Cardiac muscle cell (in vitro differentiated cells and primary cell): Measurements from ENCODE around the gene SCN7A. TPM values are rescaled to one million over a fixed set of nuclear protein-coding genes. Genes with fewer than 3 reads are reported as not detected.

Experiments
- DNase-seq, 2 donors: peaks; one replicate each; pipeline versions ENCODE4 v3.0.0 to v3.0.0-alpha.2; 2010 to 2017; ENCODE audit warnings: low read depth in 1 of 2, low spot score in 1 of 2
- H3K27ac ChIP-seq: fragments of 200-600 bp; sonication (generic); 2 replicates; pipeline ENCODE4 v1.5.1; 2016
- H3K27me3 ChIP-seq: fragments of 200-600 bp; sonication (generic); 2 replicates; pipeline ENCODE4 v1.6.0; 2016; ENCODE audit warnings: control low read depth
- H3K36me3 ChIP-seq: fragments of 200-600 bp; sonication (generic); 2 replicates; pipeline ENCODE4 v1.5.1; 2016; ENCODE audit warnings: control low read depth
- H3K4me1 ChIP-seq: fragments of 200-600 bp; sonication (generic); 2 replicates; pipeline ENCODE4 v1.8.1; 2017; ENCODE audit warnings: low read depth, mild to moderate bottlenecking, mixed run types
- H3K4me3 ChIP-seq: fragments of 200-600 bp; sonication (generic); 2 replicates; pipeline ENCODE4 v1.5.1; 2016; ENCODE audit warnings: mild to moderate bottlenecking
- H3K9me3 ChIP-seq: fragments of 200-600 bp; sonication (generic); 2 replicates; pipeline ENCODE4 v1.5.1; 2017; ENCODE audit warnings: low read depth, mild to moderate bottlenecking, control low read depth
- CTCF ChIP-seq: IDR thresholded peaks from 2 replicates; pipeline ENCODE4 v1.5.1; 2012; ENCODE audit warnings: low read depth, mild to moderate bottlenecking, low read length
- polyA plus RNA-seq: library from polyadenylated mRNA; unstranded; fragments of >200 nt; fragmentation: Nextera tagmentation; extraction: Ambion mirVana; gene quantifications from 2 replicates; pipeline ENCODE4 v1.2.1, GENCODE V29; 2016
- total RNA-seq: library from RNA; depleted of rRNA; stranded (reverse); fragments of >200 nt; gene quantifications from 2 replicates; pipeline ENCODE4 v1.2.3, GENCODE V29; 2016

The SCN7A gene
- total and polyA plus RNA-seq, 2 experiments from 2014 or later, result 0.42 to 0.89 TPM

GRCh38 chr2:166451468-166451867, 42.6 kb downstream of the SCN7A start:
- Histone ChIP-seq H3K4me3 (no peak overlapping the region), H3K9me3 (no peaks in the 10 kb centered on the region), H3K4me1 (no peaks in the 10 kb centered on the region), H3K36me3 (no peaks in the 10 kb centered on the region), H3K27ac (no peak overlapping the region), H3K27me3 (no peaks in the 10 kb centered on the region)
- DNase-seq, result no peak
- no peak for TF ChIP-seq CTCF

- TF ChIP-seq CTCF, result no peak
- H3K36me3 ChIP-seq, result no peaks in the 10 kb centered on the region
Observed at GRCh38 chr2:166449439-166449838, 44.6 kb downstream of the SCN7A start.

GRCh38 chr2:166448106-166448505, 45.9 kb downstream of the SCN7A start:
- DNase-seq, result no peak
- Histone ChIP-seq H3K4me1 (no peaks in the 10 kb centered on the region), H3K9me3 (no peaks in the 10 kb centered on the region), H3K36me3 (no peaks in the 10 kb centered on the region), H3K27ac (no peak overlapping the region), H3K27me3 (no peaks in the 10 kb centered on the region), H3K4me3 (no peak overlapping the region)
- TF ChIP-seq CTCF, result no peak

More at GRCh38 chr2:166449439-166449838, 44.6 kb downstream of the SCN7A start:
- Histone ChIP-seq H3K4me3 (no peak overlapping the region), H3K27ac (no peak overlapping the region), H3K4me1 (no peaks in the 10 kb centered on the region), H3K9me3 (no peaks in the 10 kb centered on the region), H3K27me3 (no peaks in the 10 kb centered on the region)
- no peak for DNase-seq

- H3K27ac ChIP-seq, result no peak overlapping the region
- H3K36me3 ChIP-seq, result no peaks in the 10 kb centered on the region
- no peaks in the 10 kb centered on the region for H3K4me1 ChIP-seq
- no peak overlapping the region for H3K4me3 ChIP-seq
- no peaks in the 10 kb centered on the region for H3K9me3 ChIP-seq
- no peak for DNase-seq
- no peaks in the 10 kb centered on the region for H3K27me3 ChIP-seq
- TF ChIP-seq CTCF, result no peak
Observed at GRCh38 chr2:166444306-166444705, 49.7 kb downstream of the SCN7A start.

GRCh38 chr2:166440313-166440712, 53.7 kb downstream of the SCN7A start:
- H3K27me3 ChIP-seq, result no peaks in the 10 kb centered on the region
- no peak for DNase-seq
- no peaks in the 10 kb centered on the region for H3K36me3 ChIP-seq
- peaks cover 2% of the 10 kb centered on the region for H3K4me1 ChIP-seq
- no peak overlapping the region for H3K27ac ChIP-seq
- H3K4me3 ChIP-seq, result no peak overlapping the region
- H3K9me3 ChIP-seq, result no peaks in the 10 kb centered on the region
- no peak for TF ChIP-seq CTCF

- Histone ChIP-seq H3K27ac (no peak overlapping the region), H3K4me3 (no peak overlapping the region), H3K9me3 (no peaks in the 10 kb centered on the region), H3K36me3 (no peaks in the 10 kb centered on the region), H3K4me1 (peaks cover 14% of the 10 kb centered on the region), H3K27me3 (no peaks in the 10 kb centered on the region)
- TF ChIP-seq CTCF, result no peak
- DNase-seq, result no peak
Observed at GRCh38 chr2:166439078-166439477, 55.0 kb downstream of the SCN7A start.
